SK-N-SH (cell line): Measurements from ENCODE around the gene CP.

Experiments
- CTCF ChIP-seq: fragments of 200-600 bp; sonication (generic); IDR thresholded peaks from 2 replicates; pipeline ENCODE4 v1.6.1; 2017; ENCODE audit warnings: antibody characterized with exemption, mild to moderate bottlenecking, moderate library complexity
- ELF1 ChIP-seq: IDR thresholded peaks from 2 replicates; pipeline ENCODE4 v1.4.0; 2012
- EZH2phosphoT487 ChIP-seq: fragments of 200-600 bp; sonication (generic); IDR thresholded peaks from 2 replicates; pipeline ENCODE4 v1.6.1; 2017; ENCODE audit warnings: low read depth, mixed run types, mild to moderate bottlenecking, antibody characterized with exemption, moderate library complexity, borderline replicate concordance
- FOXM1 ChIP-seq: IDR thresholded peaks from 2 replicates; pipeline ENCODE4 v1.4.0; 2012; ENCODE audit warnings: low read depth, mild to moderate bottlenecking
- GABPA ChIP-seq: IDR thresholded peaks from 2 replicates; pipeline ENCODE4 v1.4.0; 2012; ENCODE audit warnings: low read depth, mild to moderate bottlenecking
- JUND ChIP-seq: IDR thresholded peaks from 2 replicates; pipeline ENCODE4 v1.4.0; 2012
- MEF2A ChIP-seq: IDR thresholded peaks from 2 replicates; pipeline ENCODE4 v1.4.0; 2012; ENCODE audit warnings: low read depth, borderline replicate concordance
- PBX3 ChIP-seq: IDR thresholded peaks from 2 replicates; pipeline ENCODE4; 2012
- RAD21 ChIP-seq: IDR thresholded peaks from 2 replicates; pipeline ENCODE4 v1.6.1; 2012; ENCODE audit warnings: mild to moderate bottlenecking, low read length
- SMC3 ChIP-seq: IDR thresholded peaks from 2 replicates; pipeline ENCODE4 v1.6.1; 2012; ENCODE audit warnings: low read depth, low read length, improper control_type of control experiment
- TAF1 ChIP-seq: IDR thresholded peaks from 2 replicates; pipeline ENCODE4 v1.6.1; 2012; ENCODE audit warnings: low read depth, mild to moderate bottlenecking, low read length, moderate library complexity, borderline replicate concordance
- YY1 ChIP-seq: IDR thresholded peaks from 2 replicates; pipeline ENCODE4 v1.4.0; 2012; ENCODE audit warnings: low read depth, mild to moderate bottlenecking
- TF ChIP-seq, protein P1 (sequence below): IDR thresholded peaks from 2 replicates; pipeline ENCODE4 v1.4.0; 2012; ENCODE audit warnings: low read depth
- TF ChIP-seq, protein P2 (sequence below): IDR thresholded peaks from 2 replicates; pipeline ENCODE4 v1.6.1; 2012; ENCODE audit warnings: mild to moderate bottlenecking, low read depth, low read length, moderate library complexity

DNA sequence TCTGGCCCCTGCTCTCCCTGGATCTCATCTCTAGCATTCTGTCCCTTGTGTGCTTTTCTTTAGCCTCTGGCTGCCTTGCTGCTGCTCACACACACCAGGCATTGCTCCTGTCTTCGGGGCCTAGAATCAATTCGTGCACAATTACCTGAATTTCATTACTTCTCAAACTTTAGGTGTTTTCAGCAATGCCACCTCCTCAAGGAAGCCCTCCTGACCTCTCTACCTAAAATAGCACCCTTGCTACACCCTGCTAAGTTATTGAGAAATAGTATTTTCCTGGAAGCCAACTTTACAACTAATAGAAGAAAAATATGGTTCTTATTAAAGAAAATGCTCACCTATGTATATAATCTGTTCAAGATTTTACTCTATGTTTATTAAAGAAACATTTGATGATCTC, 40.4 kb downstream of the CP start:
- TF ChIP-seq CTCF, result no peak
- TF ChIP-seq SMC3, result no peak
- no peak for TF ChIP-seq TAF1
- no peak for TF ChIP-seq RAD21
- TF ChIP-seq EZH2phosphoT487, result no peak
- TF ChIP-seq, protein P1, sequence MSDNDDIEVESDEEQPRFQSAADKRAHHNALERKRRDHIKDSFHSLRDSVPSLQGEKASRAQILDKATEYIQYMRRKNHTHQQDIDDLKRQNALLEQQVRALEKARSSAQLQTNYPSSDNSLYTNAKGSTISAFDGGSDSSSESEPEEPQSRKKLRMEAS, result no peak
- no peak for TF ChIP-seq ELF1
- TF ChIP-seq GABPA, result no peak
- no peak for TF ChIP-seq JUND
- TF ChIP-seq MEF2A, result no peak
- TF ChIP-seq FOXM1, result no peak
- TF ChIP-seq YY1, result no peak
- TF ChIP-seq PBX3, result no peak
- TF ChIP-seq, protein P2, sequence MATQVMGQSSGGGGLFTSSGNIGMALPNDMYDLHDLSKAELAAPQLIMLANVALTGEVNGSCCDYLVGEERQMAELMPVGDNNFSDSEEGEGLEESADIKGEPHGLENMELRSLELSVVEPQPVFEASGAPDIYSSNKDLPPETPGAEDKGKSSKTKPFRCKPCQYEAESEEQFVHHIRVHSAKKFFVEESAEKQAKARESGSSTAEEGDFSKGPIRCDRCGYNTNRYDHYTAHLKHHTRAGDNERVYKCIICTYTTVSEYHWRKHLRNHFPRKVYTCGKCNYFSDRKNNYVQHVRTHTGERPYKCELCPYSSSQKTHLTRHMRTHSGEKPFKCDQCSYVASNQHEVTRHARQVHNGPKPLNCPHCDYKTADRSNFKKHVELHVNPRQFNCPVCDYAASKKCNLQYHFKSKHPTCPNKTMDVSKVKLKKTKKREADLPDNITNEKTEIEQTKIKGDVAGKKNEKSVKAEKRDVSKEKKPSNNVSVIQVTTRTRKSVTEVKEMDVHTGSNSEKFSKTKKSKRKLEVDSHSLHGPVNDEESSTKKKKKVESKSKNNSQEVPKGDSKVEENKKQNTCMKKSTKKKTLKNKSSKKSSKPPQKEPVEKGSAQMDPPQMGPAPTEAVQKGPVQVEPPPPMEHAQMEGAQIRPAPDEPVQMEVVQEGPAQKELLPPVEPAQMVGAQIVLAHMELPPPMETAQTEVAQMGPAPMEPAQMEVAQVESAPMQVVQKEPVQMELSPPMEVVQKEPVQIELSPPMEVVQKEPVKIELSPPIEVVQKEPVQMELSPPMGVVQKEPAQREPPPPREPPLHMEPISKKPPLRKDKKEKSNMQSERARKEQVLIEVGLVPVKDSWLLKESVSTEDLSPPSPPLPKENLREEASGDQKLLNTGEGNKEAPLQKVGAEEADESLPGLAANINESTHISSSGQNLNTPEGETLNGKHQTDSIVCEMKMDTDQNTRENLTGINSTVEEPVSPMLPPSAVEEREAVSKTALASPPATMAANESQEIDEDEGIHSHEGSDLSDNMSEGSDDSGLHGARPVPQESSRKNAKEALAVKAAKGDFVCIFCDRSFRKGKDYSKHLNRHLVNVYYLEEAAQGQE, result no peak
